B cell (primary cell): ENCODE results near the gene CELF2. TPM values are rescaled to one million over a fixed set of nuclear protein-coding genes. Genes with fewer than 3 reads are reported as not detected.

ENCODE experiments used
- ATAC-seq: fragments of 200-7000 bp; cut with Tn5 transposase; one replicate; pipeline ENCODE4 v1.10.0; 2021; ENCODE audit warnings: low read depth, mild to moderate bottlenecking, moderate number of reproducible peaks, moderate library complexity
- CTCF ChIA-PET: fragments of 350-600 bp; sonication (Branson Sonifier 250); formaldehyde crosslinking; loops from one replicate; lab custom pipeline; 2021; ENCODE audit warnings: antibody characterized with exemption, inconsistent platforms; lab: Charles Lee
- POLR2A ChIA-PET: fragments of 350-600 bp; sonication (Branson Sonifier 250); formaldehyde crosslinking; loops from one replicate; lab custom pipeline; 2021; ENCODE audit warnings: antibody characterized with exemption; lab: Charles Lee
- DNase-seq: peaks from one replicate; pipeline ENCODE4 v3.0.0; 2013
- H2AFZ ChIP-seq: 2 replicates; pipeline ENCODE4 v1.6.1; 2012; ENCODE audit warnings: mild to moderate bottlenecking, low read depth, low read length; ENCODE audit not compliant: insufficient read depth, poor library complexity, severe bottlenecking
- H3K27ac ChIP-seq, 2 donors: 1 replicate in 1 of 2; 2 replicates in 1 of 2; pipeline ENCODE4 v1.5.1; 2012 to 2013; ENCODE audit warnings: low read length in 2 of 2, mild to moderate bottlenecking in 2 of 2, moderate library complexity in 1 of 2
- H3K27me3 ChIP-seq, 4 experiments: fragments of 200-600 bp in 1 of 4; sonication (generic) in 1 of 4; replicated peaks in 1 of 4; 1 replicate in 2 of 4; 2 replicates in 2 of 4; pipeline versions ENCODE4 v1.6.1 to v1.7.0; 2013 to 2016; ENCODE audit warnings: low read length in 3 of 4, mild to moderate bottlenecking in 2 of 4, mixed read lengths in 1 of 4, moderate library complexity in 1 of 4; ENCODE audit not compliant: insufficient read depth in 4 of 4, control insufficient read depth in 3 of 4; ENCODE audit errors: control extremely low read depth in 1 of 4
- H3K36me3 ChIP-seq, 2 experiments: replicated peaks in 1 of 2; 1 replicate in 1 of 2; 2 replicates in 1 of 2; pipeline versions ENCODE4 v1.6.1 to v1.7.1; 2013; ENCODE audit warnings: low read length in 1 of 2; ENCODE audit not compliant: insufficient read depth in 2 of 2, control insufficient read depth in 1 of 2; ENCODE audit errors: control extremely low read depth in 1 of 2, extremely low read depth in 1 of 2
- H3K4me1 ChIP-seq, 2 donors: fragments of 200-600 bp in 1 of 2; sonication (generic) in 1 of 2; 1 replicate in 1 of 2; 2 replicates in 1 of 2; pipeline versions ENCODE4 v1.5.1 to v1.6.1; 2013 to 2017; ENCODE audit warnings: low read length in 2 of 2; ENCODE audit not compliant: control insufficient read depth in 2 of 2, insufficient read depth in 2 of 2
- H3K4me2 ChIP-seq: replicated peaks from 2 replicates; pipeline ENCODE3; 2012; ENCODE audit warnings: mild to moderate bottlenecking, low read depth, low read length; ENCODE audit not compliant: poor library complexity, severe bottlenecking
- H3K4me3 ChIP-seq, 5 experiments: fragments of 200-600 bp in 1 of 5; sonication (generic) in 1 of 5; 1 replicate in 3 of 5; 2 replicates in 2 of 5; pipeline versions ENCODE4 v1.5.1 to v1.7.0; 2011 to 2016; ENCODE audit warnings: low read length in 4 of 5, mild to moderate bottlenecking in 4 of 5, low read depth in 2 of 5, control low read depth in 1 of 5, moderate library complexity in 1 of 5; ENCODE audit not compliant: insufficient read depth in 1 of 5; ENCODE audit errors: control extremely low read depth in 1 of 5, extremely low read depth in 1 of 5
- H3K79me2 ChIP-seq: fragments of 200-600 bp; sonication (generic); one replicate; pipeline ENCODE4 v1.6.0; 2016; ENCODE audit warnings: low read length; ENCODE audit not compliant: control insufficient read depth, insufficient read depth
- H3K9ac ChIP-seq: fragments of 200-600 bp; sonication (generic); 2 replicates; pipeline ENCODE4 v1.6.1; 2017; ENCODE audit warnings: mild to moderate bottlenecking, low read length, moderate library complexity
- H3K9me3 ChIP-seq, 3 donors: one replicate each; pipeline versions ENCODE4 v1.6.1 to v1.7.1; 2013; ENCODE audit warnings: low read length in 2 of 3; ENCODE audit not compliant: control insufficient read depth in 2 of 3, insufficient read depth in 1 of 3; ENCODE audit errors: control extremely low read depth in 1 of 3
- H4K20me1 ChIP-seq: 2 replicates; pipeline ENCODE4 v1.6.0; 2012; ENCODE audit warnings: mild to moderate bottlenecking, low read length; ENCODE audit not compliant: insufficient read depth, control insufficient read depth, poor library complexity, severe bottlenecking
- H3K27ac Mint-ChIP-seq: one replicate; pipeline ENCODE4 v1.8.0; 2021; ENCODE audit warnings: mixed read lengths
- H3K27me3 Mint-ChIP-seq: one replicate; pipeline ENCODE4 v1.8.0; 2021; ENCODE audit warnings: mixed read lengths
- H3K4me1 Mint-ChIP-seq: one replicate; pipeline ENCODE4 v1.8.0; 2021; ENCODE audit warnings: mixed read lengths
- H3K4me3 Mint-ChIP-seq: one replicate; pipeline ENCODE4 v1.8.0; 2021; ENCODE audit warnings: mixed read lengths
- H3K9me3 Mint-ChIP-seq: one replicate; pipeline ENCODE4 v1.8.0; 2022; ENCODE audit warnings: mixed read lengths; ENCODE audit not compliant: insufficient read depth
- CTCF ChIP-seq: fragments of 200-600 bp; IDR thresholded peaks from one replicate; pipeline ENCODE4 v1.8.0; 2022; ENCODE audit warnings: antibody characterized with exemption, mild to moderate bottlenecking
- EZH2 ChIP-seq: IDR thresholded peaks from 2 replicates; pipeline ENCODE4 v1.6.1; 2012; ENCODE audit warnings: borderline replicate concordance, low read depth, mild to moderate bottlenecking, moderate library complexity, low read length; ENCODE audit not compliant: insufficient read depth, poor library complexity, severe bottlenecking
- WGBS: methylation state at CpG from one replicate; pipeline ENCODE4 v1.1.5; 2013; ENCODE audit warnings: missing lambda C conversion rate; ENCODE audit not compliant: insufficient coverage; 5-methylcytosine and 5-hydroxymethylcytosine counted together
- intact Hi-C: fragments of 100-400 bp; cut with micrococcal nuclease; formaldehyde crosslinking; loops from one replicate; pipeline ENCODE4 v1.10.0; 2022
- polyA plus RNA-seq: library from polyadenylated mRNA; depleted of rRNA; stranded (reverse); fragments of >200 nt; gene quantifications from 2 replicates; pipeline ENCODE4 v1.2.3, GENCODE V29; 2012
- total RNA-seq, 2 donors: library from RNA; stranded (reverse); fragments of 120-200 nt in 1 of 2; gene quantifications; 1 replicate in 1 of 2; 2 replicates in 1 of 2; pipeline versions ENCODE4 v1.2.3 to v1.2.4, GENCODE V29; 2013 to 2022

CELF2 gene
- total and polyA plus RNA-seq, 2 donors (not counting 1 experiment from before 2014, with no cell fraction given) = 59.5 to 112 TPM

GRCh38 chr10:11288302-11288701, 270.6 kb downstream of the CELF2 start:
- no peak overlapping the region for H3K27ac ChIP-seq
- intact Hi-C loops = no loop called here
- peaks cover 58% of the 10 kb centered on the region for H4K20me1 ChIP-seq
- no peaks in the 10 kb centered on the region for H3K27me3 ChIP-seq
- ChIA-PET CTCF (interaction anchor here (1.1 kb wide), 1 partner anchor 9 kb away, joined by 3 read pairs; no protein-coding TSS in a partner anchor), POLR2A (no interaction called here)
- H3K9me3 ChIP-seq = no peaks in the 10 kb centered on the region
- DNase-seq (no peak), ATAC-seq (no peak)
- H3K9me3 Mint-ChIP-seq = no peaks in the 10 kb centered on the region
- H3K9ac ChIP-seq = no peak overlapping the region
- no peak overlapping the region for H3K27ac Mint-ChIP-seq
- H3K4me1 ChIP-seq = no peaks in the 10 kb centered on the region
- H3K27me3 Mint-ChIP-seq = no peaks in the 10 kb centered on the region
- no peak overlapping the region for H2AFZ ChIP-seq
- H3K36me3 ChIP-seq = peaks cover 25 to 85% of the 10 kb centered on the region in 2 experiments
- TF ChIP-seq EZH2 (no peak), CTCF (no peak)
- H3K79me2 ChIP-seq = peaks cover 28% of the 10 kb centered on the region
- no peak overlapping the region for H3K4me3 Mint-ChIP-seq
- WGBS = 96% methylated on average over 5 of the region's 13 CpGs
- H3K4me1 Mint-ChIP-seq = peaks cover 2% of the 10 kb centered on the region
- no peak overlapping the region for H3K4me2 ChIP-seq
- H3K4me3 ChIP-seq = no peak overlapping the region

GRCh38 chr10:11290156-11290890, 272.7 kb downstream of the CELF2 start:
- Histone ChIP-seq H3K9me3 (no peaks in the 10 kb centered on the region), H3K27me3 (no peaks in the 10 kb centered on the region), H3K79me2 (peaks cover 18% of the 10 kb centered on the region), H3K27ac (no peak overlapping the region), H3K9ac (no peak overlapping the region), H3K4me2 (no peak overlapping the region), H3K36me3 (peaks cover 29 to 96% of the 10 kb centered on the region in 2 experiments), H4K20me1 (peaks cover 50% of the 10 kb centered on the region), H3K4me1 (no peaks in the 10 kb centered on the region), H3K4me3 (no peak overlapping the region), H2AFZ (no peak overlapping the region)
- 97% methylated on average over 18 of the region's 24 CpGs for WGBS
- Mint-ChIP-seq H3K4me3 (no peak overlapping the region), H3K27ac (no peak overlapping the region), H3K27me3 (no peaks in the 10 kb centered on the region), H3K9me3 (no peaks in the 10 kb centered on the region), H3K4me1 (peaks cover 2% of the 10 kb centered on the region)
- ChIA-PET POLR2A (no interaction called here), CTCF (no interaction called here)
- no peak for ATAC-seq
- TF ChIP-seq EZH2 (no peak), CTCF (no peak)
- intact Hi-C loops = no loop called here
- DNase-seq = no peak
